Dermis blood vessel endothelial cell (primary cell): ENCODE results near the gene BRI3. TPM values are rescaled to one million over a fixed set of nuclear protein-coding genes. Genes with fewer than 3 reads are reported as not detected.

Experiments used
- total RNA-seq: library from RNA; depleted of rRNA; stranded (reverse); fragments of >200 nt; gene quantifications from 2 replicates; pipeline ENCODE4 v1.2.3, GENCODE V29; 2014

BRI3 gene
- total RNA-seq, 1 donor from 2014 or later, result 39.7 TPM

Other genes starting within 250 kb of the BRI3 start
- gene LMTK2, start 174.8 kb upstream of the BRI3 start, total RNA-seq, result 10.4 and 13.3 TPM in 2 replicates
- 0.17 and 3.4 TPM in 2 replicates for gene BHLHA15, start 70.2 kb upstream of the BRI3 start, total RNA-seq
- 66.2 and 105 TPM in 2 replicates for gene TECPR1, start 29.5 kb upstream of the BRI3 start, total RNA-seq
- gene BAIAP2L1, start 119.4 kb downstream of the BRI3 start, total RNA-seq, result 0.84 and 1.4 TPM in 2 replicates